Vagina (tissue), 2 donors: Measurements from ENCODE around the gene ETS1.

Experiments
- CTCF ChIP-seq, 3 experiments: fragments of 450-650 bp in 2 of 3; fragments of 200-600 bp in 1 of 3; sonication (generic) in 1 of 3; IDR thresholded peaks; one replicate each; pipeline ENCODE4 v1.5.1; 2017 to 2019; ENCODE audit warnings: antibody characterized with exemption in 3 of 3, mild to moderate bottlenecking in 2 of 3, moderate library complexity in 2 of 3
- POLR2A ChIP-seq, 2 donors: fragments of 450-650 bp; IDR thresholded peaks; one replicate each; pipeline ENCODE4 v1.6.1; 2017; ENCODE audit warnings: antibody characterized with exemption in 2 of 2, mild to moderate bottlenecking in 2 of 2, moderate library complexity in 2 of 2

GRCh38 chr11:128490092-128490491 is 97.3 kb downstream of the ETS1 start:
- TF ChIP-seq CTCF (IDR thresholded peaks at IDR 0.05) (no peak), POLR2A (IDR thresholded peaks at IDR 0.05) (no peak)
